ENCODE data around the gene GPR119.
A peak's percentile ranks its signal among the peaks of the same experiment; 100 is the strongest.
"Not testable (repeated sequence)": the region's sequence is repeated elsewhere in the genome, so short reads cannot be mapped to it uniquely, and the experiment has no call there.

GPR119 gene

DNA sequence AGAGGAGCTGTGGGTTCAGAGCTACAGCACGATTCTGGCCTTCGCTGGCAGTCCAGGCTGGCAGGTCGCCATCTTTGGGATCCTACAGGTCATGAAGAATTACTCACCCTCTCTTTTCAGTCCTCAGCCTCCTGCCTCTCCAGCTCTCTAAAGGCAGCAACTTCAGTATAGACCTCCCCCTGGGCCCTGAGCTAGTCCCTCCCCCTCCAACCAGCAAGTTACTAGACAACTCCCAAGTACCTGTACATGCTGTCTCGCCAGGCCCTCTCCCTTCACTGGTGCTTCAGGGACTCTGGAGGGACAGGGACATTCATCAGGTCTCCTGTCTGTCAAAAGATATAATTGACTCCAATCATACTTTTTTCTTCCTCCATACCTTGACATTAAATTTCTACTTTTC lies at the start of gene GPR119:
Gene GPR119, minus strand, starts transcription at position 155 of the 400 bp plus-strand sequence. CDS start 227 bp downstream, outside the sequence.
- no peak for DNase-seq (ENCODE audit: low read depth)

DNA sequence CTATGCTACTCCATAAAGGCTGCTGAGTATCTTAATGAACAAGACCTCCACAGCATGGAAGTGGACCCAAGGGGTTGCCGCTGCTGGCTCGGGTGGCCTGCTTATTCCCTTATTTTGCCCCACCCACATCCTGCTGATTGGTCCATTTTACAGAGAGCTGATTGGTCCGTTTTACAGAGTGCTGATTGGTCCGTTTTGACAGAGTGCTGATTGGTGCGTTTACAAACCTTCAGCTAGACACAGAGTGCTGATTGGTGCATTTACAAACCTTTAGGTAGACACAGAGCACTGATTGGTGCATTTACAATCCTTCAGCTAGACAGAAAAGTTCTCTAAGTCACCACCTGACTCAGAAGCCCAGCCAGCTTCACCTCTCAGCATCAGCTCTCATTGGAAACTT lies 43.8 kb upstream of the GPR119 start:
- not testable (repeated sequence) for DNase-seq (ENCODE audit: low read depth)

DNA sequence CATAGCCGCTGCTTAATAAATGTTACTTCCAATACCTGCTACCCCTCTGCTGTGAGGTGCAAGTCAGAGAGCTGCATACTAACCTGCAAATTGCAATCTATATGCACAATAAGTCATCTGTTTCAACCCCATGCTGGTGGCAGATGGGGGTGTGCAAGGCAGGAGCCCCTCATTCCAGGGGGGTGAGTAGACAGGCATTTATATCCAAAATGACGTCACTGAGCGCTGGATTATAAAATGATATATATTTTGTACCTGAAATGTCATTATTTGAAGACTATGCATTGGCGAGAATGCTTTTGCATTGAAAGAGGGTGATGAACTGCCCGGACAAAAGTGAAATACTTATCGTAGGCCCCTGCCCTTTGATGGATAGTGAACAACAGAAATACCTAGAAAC lies 41.1 kb upstream of the GPR119 start:
- no peak for DNase-seq (ENCODE audit: low read depth)

DNA sequence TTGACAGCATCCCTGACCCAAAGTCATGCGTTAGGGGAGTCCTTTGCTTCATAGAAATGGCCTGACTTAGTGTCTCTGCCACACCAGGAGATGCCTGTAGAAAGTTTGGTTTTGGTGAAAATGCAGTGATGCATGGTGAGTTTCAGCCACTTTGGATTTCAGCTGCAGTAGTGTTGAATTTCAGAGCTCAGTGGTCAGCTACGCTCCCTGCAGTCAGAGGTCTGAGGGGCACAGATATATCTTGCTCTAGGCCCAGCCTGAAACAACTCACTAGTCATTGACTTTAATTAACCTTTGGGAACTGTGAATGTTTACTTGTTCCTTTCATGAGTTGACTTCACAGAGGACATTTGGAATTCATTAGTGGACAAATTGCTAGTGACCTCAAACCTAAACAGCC lies 33.8 kb upstream of the GPR119 start:
- DNase-seq (ENCODE audit: low read depth) = no peak

DNA sequence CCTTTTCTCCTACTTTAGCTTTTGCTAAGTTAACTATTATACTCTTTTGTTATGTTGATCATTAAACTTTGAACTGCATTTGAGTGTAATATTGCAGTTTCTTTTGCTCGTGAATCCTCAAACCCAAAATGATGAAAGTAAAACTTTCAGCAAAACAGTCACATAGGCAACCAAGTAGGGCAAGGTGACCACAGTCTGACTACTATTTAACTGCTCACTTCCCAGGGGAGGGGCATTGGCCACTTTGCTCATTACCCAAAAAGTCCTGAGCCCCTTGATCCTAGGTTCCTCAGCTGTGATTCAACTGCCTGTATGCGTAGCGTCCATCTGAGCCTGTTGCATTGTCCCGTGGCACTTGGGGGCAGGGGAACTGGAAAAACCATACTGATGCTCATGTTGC lies 33.3 kb upstream of the GPR119 start:
- DNase-seq (ENCODE audit: low read depth) = no peak

DNA sequence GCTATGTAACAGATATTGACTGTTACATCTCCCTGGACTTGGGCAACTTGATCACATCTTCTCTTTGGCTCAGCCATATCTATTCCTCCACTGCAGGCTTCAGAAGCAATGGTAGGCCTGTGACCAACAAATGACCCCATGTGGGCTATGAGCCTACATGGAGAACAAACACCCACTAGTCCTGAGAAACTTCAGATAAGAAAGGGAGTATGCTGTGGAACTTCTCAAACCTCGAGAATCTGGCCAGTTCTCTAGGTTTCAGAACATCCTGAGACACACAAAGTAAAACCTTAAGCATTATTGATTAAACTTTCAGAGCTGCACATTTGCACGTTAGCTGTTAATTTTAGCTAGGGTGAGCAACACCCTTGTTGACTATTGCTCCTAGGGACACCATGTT lies 32.6 kb upstream of the GPR119 start:
- no peak for DNase-seq (ENCODE audit: low read depth)

DNA sequence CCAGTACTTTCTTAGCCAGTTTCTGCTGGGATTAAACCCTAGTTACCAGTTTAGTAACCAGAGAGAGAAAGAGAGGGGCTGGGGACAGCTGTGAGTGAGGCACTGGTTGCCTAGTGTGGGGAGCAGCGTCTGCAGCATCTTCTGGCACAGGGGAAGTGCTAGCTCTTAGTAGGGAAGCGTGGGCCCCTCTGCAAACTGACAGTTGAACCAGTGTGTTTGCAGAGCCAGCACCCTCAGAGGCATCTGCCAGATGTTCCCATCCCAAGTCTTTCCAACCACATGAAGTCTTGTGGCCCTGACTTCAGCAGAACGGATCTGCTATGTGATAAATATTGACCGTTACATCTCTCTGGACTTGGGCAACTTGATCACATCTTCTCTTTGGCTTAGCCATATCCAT lies 31.3 kb upstream of the GPR119 start:
- no peak for DNase-seq (ENCODE audit: low read depth)

DNA sequence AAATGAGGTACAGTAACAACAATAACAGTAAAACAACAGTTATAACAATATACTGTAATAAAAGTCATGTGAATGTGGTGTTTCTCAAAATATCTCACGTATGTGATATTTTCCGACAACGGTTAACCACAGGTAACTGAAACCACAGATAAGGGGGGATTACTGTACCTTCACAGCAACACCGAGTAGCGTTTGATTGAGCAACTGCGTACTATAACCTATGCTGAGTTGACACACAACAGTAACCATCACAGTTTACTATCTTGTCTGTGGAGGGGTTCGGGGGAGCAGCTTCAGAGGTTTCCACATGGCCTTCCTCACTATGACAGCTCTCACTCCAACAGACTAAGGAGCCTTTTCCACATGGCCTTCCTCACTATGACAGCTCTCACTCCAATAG lies 29.7 kb upstream of the GPR119 start:
- DNase-seq (ENCODE audit: low read depth) = no peak

DNA sequence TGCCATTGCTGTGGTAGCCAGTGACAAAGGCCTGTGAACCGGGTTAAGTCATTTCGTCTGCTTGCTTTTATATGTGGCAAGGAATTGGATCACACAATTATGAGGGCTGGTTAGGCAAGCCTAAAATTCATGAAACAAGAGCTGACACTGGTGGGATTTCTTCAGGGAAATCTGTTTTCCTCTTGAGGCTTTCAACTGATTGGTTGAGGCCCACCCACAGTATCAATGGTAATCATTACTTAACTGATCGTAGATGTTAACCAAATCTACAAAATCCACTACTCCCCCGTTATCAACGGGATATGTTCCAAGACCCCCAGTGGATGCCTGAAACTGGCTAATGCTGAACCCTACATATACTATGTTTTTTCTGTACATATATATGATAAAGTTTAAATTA lies 29.3 kb upstream of the GPR119 start:
- DNase-seq (ENCODE audit: low read depth) = no peak

DNA sequence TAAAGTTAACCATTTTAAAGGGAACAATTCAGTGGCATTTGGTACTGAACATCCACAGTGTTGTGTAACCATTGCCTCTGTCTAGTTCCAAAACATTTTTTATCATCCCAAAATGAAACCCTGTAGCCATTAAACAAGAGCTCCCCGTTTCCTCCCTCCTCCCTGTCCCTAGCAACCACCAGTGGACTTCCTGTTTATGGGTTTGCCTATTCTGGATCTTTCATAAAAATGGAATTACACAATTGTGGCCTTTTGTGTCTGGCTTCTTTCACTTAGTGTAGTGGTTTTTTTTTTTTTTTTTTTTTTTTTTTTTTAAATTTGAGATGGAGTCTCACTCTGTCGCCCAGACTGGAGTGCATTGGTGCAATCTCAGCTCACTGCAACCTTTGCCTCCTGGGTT lies 27.9 kb upstream of the GPR119 start:
- DNase-seq (ENCODE audit: low read depth) = no peak

DNA sequence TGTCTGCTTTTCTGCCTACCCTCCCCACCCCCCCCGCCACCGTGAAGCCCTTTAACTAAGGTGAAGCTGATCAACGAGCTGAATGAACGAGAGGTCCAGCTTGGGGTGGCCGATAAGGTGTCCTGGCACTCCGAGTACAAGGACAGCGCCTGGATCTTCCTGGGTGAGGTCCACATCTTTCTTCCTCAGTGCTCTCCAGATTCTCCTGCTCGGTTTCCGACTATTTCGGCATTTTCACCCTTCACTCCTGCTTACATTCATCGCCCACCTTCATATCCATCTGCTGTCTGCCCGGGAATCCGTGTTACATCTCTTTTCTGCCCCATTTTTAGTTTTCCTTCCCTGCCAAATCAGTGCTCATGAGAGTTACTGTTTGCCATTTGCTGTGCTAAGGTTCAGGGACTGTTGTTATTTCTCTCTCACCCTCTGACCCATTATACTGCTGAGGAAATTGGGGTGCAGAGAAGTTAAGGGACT lies 16.8 kb upstream of the GPR119 start:
- no peak for DNase-seq (ENCODE audit: low read depth)

DNA sequence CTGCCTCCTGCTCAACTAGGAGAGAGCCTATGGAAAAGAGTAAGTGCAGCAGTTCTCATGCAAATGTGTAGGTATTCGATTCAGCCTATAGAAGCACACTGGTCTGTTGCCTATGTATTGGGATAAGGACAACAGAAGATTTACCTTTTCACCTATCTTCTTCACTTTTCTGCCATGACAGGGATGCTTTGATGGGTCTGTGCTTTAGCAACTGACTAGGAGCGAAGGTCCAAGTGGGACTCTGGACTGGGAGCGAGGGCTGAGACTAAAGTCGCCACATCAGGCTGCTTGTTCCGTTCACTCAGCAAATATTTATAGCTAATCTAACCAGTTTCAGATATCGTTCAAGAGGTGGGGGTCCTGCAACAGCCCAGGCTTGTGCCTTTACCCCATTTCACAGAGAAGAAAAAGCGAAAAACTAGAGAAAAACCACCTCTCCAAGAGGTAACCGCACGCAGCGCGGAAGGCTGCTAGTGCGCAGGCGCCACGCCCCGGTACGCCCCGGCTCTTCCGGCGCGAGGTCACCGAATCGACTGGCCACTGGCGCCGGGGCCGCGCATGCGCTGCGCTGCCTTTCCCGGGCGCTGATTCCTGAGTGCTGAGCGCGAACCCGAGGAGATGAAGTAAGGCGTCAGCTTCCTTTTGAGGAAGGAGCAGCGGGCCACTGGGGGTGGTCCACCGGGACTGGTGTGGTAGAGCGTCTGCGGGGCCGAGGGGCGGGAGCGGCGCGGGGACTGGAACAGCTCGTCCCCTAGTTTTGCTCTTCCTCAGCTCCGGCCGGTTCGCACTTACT lies 16.1 kb upstream of the GPR119 start, which contains the start of gene RBMX2:
Gene RBMX2, plus strand, starts transcription at position 573 of the 793 bp plus-strand sequence. Its CDS starts 46 bp downstream, at position 619.
- peak; percentile 54 for DNase-seq (ENCODE audit: low read depth)

DNA sequence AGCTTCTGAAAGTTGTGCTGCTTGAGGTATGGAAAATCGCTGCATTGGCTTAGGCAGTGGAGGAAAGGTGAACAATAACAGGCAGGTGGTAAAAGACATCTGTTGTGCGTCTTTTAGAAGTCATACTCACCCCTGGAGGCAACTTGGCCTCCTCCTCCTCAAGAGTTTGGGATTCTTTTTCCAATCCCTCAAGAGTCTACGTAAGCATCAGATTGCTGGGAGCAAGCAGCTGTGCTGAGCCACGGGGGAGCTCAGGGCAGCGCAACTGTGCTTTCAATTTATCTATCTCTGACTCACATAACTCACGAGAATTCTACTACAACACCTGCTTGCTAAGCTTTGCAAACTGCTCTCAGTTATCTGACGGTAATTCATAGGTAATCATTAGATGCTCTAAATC lies 9.9 kb upstream of the GPR119 start:
- no peak for DNase-seq (ENCODE audit: low read depth)

DNA sequence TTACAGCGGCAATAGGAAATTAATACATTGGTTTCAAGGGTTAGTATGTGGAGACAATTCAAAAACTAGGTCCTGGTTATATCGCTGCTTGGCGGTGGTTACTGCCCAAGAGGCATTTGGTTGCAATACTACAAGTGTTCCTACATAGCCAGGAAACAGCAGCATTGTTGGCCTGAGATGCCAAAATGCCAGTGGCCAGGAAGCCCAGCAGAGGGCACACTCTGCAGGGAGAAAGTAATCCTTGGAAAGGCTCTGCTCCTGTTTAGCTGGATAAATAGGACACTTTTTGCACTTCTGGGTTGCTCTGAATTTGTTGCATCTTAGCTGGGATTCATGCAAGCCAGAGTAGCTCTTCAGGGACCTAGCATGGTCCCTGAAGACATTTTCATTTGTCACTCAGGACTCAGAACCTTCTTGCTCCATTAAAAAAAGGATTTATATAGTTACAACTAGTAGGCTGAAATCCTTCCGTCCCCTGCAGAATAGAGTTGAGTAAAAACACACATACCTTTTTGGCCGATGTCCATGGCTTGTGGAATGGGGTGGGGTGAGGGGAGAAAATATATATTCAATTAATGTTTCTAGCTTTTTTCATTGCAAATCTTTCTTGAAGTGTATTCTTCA lies 8.1 kb upstream of the GPR119 start:
- no peak for DNase-seq (ENCODE audit: low read depth)

DNA sequence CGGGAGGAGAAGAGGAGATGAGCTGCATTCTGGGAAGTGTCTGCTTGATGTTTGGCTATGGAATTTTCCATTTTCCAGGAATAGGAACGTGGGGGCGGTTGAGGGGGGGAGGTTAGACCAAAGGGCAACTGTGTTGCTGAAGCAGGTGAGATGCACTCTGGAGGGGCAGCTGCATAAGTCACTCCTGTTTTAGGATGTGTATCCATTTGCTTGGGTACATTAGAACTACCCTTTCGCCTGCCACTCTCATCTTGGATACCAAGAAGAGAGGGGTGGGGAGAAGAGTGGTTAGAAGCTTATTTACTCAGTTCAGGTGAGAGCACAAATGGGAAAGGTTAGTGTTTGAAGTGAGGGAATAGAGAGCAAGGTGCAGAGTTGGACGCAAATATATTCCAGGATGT lies 934 bp upstream of the GPR119 start:
- DNase-seq (ENCODE audit: low read depth) = no peak

DNA sequence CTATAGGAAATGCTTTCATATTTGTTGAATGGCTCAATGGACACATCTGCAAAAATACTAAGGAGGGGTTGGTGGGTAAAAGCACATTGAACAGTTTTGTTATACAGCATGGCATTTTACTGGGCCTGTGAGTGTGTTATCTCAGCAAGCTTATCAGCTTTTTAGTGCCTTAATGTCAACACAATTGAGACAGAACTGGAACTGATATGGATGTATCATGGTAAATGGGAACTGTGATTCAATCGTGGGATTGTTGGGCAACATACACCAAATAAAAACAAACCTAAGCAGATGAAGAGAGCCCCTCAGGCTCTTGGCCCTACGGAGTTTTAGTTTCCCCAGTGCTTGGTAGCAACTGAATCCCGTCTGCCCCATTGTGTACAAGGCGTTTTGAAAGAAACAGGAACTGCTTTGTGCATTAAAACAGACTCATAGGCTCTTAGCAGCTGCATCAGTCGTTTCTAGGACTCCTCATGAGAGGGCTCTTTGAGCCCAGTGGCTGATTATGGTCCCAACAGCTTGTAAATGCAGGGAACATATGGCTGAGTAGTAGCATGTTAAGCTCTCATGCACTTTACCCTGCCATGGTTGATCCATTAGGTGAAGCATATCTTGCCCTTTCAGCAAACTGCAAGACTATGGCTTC lies 7.3 kb downstream of the GPR119 start:
- no peak for DNase-seq (ENCODE audit: low read depth)

DNA sequence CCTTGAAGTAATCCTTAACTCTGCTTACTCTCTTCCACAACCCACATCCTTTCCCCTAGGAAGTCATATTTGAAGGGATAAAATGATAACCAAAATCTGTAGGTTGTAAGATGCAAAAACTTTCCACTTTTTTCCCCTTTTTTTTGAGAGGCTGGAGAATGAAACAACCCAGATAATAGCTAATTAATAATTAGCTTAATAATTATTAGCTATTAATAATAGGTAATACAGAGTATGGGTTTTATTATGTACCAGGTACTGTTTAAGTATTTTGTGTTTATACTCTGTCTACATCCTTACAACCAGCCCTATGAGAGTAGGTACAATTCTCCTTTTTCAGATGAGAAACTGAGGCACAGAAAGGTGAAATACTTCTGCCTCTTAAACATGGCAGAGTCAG lies 9.4 kb downstream of the GPR119 start:
- no peak for DNase-seq (ENCODE audit: low read depth)

DNA sequence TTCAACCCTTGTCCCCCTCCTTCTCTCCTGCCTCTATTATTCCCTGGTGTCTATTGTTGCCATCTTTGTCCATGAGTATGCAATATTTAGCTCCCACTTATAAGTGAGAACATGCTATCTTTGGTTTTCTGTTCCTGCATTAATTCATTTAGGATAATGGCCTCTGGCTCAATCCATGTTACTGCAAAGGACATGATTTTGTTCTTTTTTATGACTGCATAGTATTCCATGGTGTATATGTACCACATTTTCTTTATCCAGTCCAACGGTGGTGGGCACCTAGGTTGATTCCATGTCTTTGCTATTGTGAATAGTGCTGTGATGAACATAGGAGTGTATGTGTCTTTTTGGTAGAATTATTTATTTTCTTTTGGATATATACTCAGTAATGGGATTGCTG lies 33.4 kb downstream of the GPR119 start:
- not testable (repeated sequence) for DNase-seq (ENCODE audit: low read depth)

DNA sequence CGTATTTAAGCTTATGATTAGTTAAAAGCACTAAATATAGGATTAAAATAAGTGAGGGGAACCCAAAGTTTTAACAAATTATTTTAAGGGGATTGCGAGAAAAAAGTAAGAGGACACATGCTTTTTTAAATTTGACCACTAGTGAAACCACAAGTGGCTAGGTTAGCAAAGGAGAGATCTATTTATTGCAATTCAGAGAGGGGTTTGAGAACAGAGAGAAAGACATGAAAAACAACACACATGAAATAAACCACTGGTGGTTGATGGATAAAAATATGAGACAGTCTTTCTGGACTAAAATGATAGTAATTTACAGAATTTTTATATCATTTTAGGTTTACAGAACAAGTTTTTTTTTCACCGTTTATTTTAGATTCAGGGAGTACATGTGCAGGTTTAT lies 33.9 kb downstream of the GPR119 start:
- DNase-seq (ENCODE audit: low read depth) = no peak

DNA sequence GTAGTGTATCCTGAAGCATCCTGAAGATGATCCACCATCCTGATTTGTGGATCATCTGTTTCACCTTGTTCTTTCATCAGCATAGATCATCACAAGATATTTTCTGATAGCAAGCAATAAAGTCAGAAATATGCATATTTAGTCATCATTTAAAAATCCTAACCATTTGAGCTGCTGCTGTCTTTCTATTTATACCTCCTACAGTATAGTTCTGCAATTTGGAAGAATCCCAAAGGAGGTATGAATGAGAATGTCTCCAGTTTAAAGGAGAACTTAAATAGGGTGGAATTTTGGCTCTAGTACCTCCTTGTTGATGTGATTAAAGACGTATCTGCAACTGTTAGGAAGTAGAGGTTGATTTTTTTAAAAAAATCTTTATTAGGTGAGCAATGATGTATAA lies 38.2 kb downstream of the GPR119 start:
- DNase-seq (ENCODE audit: low read depth) = no peak

DNA sequence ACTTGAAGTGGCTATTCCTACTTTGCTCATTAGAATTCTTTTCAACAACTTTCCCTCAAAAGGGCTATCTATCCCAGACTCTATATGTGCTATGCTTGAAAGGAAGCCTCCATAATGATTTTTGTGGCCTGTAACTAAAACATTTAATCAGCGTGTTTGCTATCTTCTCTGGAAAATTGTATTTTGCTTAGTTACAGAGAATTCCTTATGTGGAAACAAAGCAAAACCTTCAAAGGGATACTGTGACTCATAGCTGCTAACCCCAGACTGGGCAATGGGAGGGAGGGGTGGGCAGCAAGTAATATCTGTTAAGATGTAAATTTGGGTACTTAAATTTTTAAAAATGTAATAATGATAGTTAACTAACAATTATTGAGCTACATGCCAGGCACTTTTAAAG lies 42.1 kb downstream of the GPR119 start:
- no peak for DNase-seq (ENCODE audit: low read depth)

DNA sequence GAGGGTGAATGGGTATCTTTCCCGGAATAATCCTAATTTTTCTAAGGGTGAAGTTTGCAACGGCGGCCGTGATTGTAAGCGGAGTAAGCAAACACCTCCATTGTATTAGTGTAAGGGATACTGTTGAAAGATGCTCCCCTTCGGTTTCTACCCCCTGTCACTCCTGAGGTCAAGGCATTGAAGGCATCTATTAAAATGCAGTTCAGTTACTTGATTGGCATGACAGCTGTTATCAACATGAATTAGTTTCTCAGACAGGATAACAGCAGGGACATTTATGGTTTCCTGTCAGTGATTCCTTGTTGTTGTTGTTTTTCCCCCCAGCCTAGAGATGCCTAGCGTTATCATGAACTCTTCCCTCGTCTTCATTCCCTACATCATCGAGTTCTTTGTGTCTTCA lies 45.2 kb downstream of the GPR119 start:
- DNase-seq (ENCODE audit: low read depth) = no peak
